SW 1271 (cell line): ENCODE results near the gene OR8K5.
"Not testable (repeated sequence)": the region's sequence is repeated elsewhere in the genome, so short reads cannot be mapped to it uniquely, and the experiment has no call there.

Experiments
- DNase-seq, 2 experiments: peaks; one replicate each; lab custom pipeline; 2025; lab: John Stamatoyannopoulos, UW

Gene OR8K5

GRCh38 chr11:56160217-56160616 lies at the start of gene OR8K5:
OR8K5 (minus strand) TSS chr11:56160317; CDS start chr11:56160317, 0 bp downstream.
- DNase-seq = no peak

GRCh38 chr11:56207790-56208189 lies 47.7 kb upstream of the OR8K5 start:
- no peak for DNase-seq

- no peak for DNase-seq
Observed at GRCh38 chr11:56197367-56197766, 37.2 kb upstream of the OR8K5 start.

- no peak for DNase-seq
Observed at GRCh38 chr11:56196705-56197104, 36.6 kb upstream of the OR8K5 start.

GRCh38 chr11:56188602-56189001 lies 28.5 kb upstream of the OR8K5 start:
- no peak for DNase-seq

GRCh38 chr11:56183459-56183858 lies 23.3 kb upstream of the OR8K5 start:
- no peak for DNase-seq

GRCh38 chr11:56176318-56176717 lies 16.2 kb upstream of the OR8K5 start, which contains the start of gene OR5J2:
OR5J2 (plus strand) TSS chr11:56176618; CDS start chr11:56176618, 0 bp downstream.
- no peak for DNase-seq

GRCh38 chr11:56172256-56172830 lies 12.2 kb upstream of the OR8K5 start:
- DNase-seq = no peak

- no peak for DNase-seq
Observed at GRCh38 chr11:56163804-56164203, 3.7 kb upstream of the OR8K5 start.

GRCh38 chr11:56152333-56152732 lies 7.8 kb downstream of the OR8K5 start:
- DNase-seq = no peak

- no peak for DNase-seq
Observed at GRCh38 chr11:56151376-56151775, 8.7 kb downstream of the OR8K5 start.

GRCh38 chr11:56143681-56144080 lies 16.4 kb downstream of the OR8K5 start:
- DNase-seq = not testable (repeated sequence)

- no peak for DNase-seq
Observed at GRCh38 chr11:56140151-56140661, 19.9 kb downstream of the OR8K5 start, which contains the start of gene OR8J3. OR8J3 (minus strand) TSS chr11:56140201; CDS start chr11:56137718, 2,483 bp downstream.

- DNase-seq = no peak
Observed at GRCh38 chr11:56122073-56122472, 38.0 kb downstream of the OR8K5 start, which contains the start of gene OR8H3. OR8H3 (plus strand) TSS chr11:56122373; CDS start chr11:56122373, 0 bp downstream.
